SKM-1 treated with dmso at 0.1 percent for 144 hours (cell line): ENCODE measurements around the gene AKR1E2.

ENCODE experiments used
- DNase-seq: peaks from one replicate; lab custom pipeline; 2025; ENCODE audit not compliant: unreplicated experiment; lab: John Stamatoyannopoulos, UW

Gene AKR1E2

DNA sequence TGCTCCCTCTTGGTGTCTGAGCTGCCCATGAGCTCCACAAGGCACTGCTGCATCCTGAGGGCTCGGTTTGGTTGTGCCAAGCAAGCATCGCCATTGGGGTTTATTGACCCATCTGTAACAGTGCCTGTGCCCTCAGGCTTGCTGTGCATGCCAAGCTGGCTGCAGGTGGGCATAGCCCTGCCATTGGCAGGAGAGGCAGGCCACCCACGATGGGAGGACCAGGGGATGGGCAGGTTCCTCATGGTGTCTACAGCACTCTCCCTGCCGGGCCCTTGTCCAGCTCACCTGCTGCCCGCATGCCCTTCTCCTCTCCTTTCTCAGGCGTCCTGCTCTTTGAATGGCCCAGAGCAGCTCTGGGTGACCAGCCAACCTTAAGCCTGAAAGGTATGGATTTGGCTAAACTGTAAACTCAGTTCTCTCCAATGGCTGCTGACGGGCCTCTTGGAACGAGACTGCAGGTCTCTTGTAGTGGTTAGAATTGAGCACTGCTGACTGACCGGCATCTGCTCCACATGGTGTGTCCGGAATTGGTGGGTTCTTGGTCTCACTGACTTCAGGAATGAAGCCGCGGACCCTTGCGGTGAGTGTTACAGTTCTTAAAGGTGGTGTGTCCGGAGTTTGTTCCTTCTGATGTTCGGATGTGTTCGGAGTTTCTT, 17.6 kb downstream of the AKR1E2 start:
- no peak for DNase-seq

- no peak for DNase-seq
These were observed 18.9 kb downstream of the AKR1E2 start for GRCh38 chr10:4844864-4845263.

GRCh38 chr10:4845766-4846165, 19.8 kb downstream of the AKR1E2 start:
- DNase-seq: no peak

GRCh38 chr10:4846775-4847174, 20.8 kb downstream of the AKR1E2 start:
- no peak for DNase-seq

- DNase-seq: no peak
These were observed 21.8 kb downstream of the AKR1E2 start for GRCh38 chr10:4847561-4848355.

DNA sequence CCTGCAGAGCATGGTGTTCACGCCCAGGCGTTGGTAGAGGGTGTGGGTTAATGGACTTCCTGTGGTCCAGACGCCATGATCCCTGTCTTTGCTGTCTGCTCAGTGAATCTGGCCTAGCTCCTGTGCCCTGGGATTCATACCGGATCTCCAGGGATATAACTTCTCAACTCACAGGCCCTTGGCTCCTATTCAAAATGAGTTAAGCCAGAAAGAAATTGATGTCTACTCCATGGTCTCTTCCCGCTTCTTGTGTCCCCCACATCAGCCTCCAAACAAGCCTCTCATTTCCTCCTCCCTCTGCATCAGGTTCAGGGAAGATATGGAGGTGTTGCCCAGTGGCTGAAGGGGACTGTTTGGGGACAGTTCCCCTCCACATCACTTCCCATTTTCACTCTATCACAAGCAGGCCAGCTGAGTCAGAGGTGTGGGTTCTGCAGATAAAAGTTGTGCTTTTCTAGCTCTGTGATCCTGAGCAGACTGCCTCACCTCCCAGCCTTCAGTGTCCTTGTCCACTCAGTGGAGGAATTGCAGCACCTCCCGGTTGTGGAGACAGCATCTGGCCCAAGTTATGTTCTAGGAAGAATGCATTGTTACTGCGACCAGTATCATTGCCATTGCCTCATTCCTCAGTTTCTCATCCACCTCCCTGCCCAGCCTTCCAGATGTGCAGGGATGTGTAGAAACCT, 22.5 kb downstream of the AKR1E2 start:
- DNase-seq: peak; percentile 30

- DNase-seq: no peak
These were observed 23.0 kb downstream of the AKR1E2 start for GRCh38 chr10:4849042-4849402.

- DNase-seq: peak; percentile 54
These were observed 23.7 kb downstream of the AKR1E2 start for GRCh38 chr10:4849555-4850242.

GRCh38 chr10:4850397-4850796, 24.4 kb downstream of the AKR1E2 start:
- no peak for DNase-seq

- no peak for DNase-seq
These were observed 25.2 kb downstream of the AKR1E2 start for GRCh38 chr10:4851176-4851575.

DNA sequence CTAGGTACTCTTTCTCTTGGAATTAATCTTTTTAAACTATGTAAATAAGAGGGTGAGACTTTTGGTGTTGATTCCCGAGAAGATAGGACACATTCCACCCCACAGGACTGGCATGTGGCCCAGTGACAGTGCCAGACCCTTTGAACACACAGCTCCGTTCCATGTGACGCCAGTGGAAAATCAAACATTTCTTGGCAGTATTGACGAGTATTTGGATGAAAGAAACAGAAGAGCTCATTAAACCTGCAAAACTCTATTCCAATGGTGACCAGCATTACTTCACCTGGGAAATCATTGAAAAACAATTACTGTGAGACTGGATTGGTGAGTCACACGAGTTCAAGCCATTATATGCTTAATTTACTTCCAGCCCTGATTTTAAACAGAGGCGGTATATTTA, 25.8 kb downstream of the AKR1E2 start:
- no peak for DNase-seq

- DNase-seq: no peak
These were observed 40.1 kb downstream of the AKR1E2 start for GRCh38 chr10:4865945-4866661.

- no peak for DNase-seq
These were observed 41.1 kb downstream of the AKR1E2 start for GRCh38 chr10:4867109-4867519.

- no peak for DNase-seq
These were observed 41.7 kb downstream of the AKR1E2 start for GRCh38 chr10:4867520-4868356.

GRCh38 chr10:4868357-4868657, 42.3 kb downstream of the AKR1E2 start:
- DNase-seq: no peak

DNA sequence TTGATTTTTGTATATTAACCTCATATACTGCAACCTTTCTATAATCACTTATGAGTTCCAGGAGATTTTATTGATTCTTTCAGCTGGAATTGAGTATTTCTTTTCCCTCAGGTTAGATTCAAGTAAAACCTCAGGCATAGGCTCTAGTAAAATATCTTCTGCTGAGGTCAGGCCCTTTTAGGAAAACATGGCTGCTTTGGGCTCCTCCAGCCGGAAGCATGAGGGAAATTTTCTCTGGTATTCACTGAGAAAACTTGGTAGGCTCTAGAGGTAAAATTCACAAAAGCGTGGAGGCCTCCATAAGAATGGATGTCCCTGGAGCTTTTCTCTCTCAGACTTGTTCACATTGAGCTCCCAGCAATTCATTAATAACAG, 56.7 kb downstream of the AKR1E2 start:
- DNase-seq: no peak

DNA sequence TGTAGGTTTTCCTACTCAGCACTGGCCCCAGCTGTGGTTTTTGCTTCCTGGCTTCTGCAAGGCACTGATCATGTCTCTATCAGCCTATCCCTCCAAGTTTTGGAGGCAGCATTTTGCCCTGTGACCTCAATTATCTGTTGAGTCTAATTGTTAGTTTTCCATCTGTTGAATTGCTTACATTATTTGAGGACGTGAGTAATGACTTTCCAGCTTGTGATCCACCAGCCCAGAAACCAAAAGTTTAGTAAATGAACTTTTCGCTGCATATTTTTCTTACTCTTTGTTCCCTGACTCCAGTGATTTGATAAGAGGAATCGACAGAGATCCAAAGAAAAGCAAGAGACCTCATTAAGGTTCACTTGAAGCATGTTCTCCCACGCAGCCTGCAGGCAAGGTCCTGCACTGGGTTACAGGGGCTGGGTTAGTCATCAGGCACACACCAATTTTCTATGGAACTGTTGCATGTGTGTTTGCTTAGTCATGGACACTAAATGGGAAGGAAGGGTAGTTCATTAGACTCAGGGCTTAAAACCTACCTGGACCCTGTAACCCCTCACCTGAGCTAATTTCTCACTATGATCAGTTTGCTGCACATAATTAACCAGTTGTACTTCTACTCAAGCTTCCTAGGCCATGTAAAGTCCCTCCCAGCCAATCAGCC, 57.2 kb downstream of the AKR1E2 start:
- no peak for DNase-seq

DNA sequence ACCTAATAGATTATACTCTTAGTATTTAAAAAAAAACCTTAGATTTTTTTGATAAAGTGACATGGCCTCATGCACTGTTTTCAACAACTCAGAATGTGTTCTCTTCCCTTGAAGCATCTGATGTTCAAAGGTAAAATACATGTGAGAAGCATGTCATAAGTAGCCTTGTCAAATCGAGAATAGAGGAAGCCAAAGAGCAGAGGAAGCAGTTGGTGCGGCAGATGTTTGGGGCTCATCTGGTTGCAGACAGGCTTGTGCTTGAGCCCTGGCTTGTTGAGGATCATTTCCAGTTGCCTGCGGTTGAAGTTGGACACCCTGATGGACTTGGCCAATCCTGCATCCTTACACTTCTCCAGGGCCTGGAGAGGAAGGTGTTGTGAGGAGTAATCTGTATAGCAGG, 59.2 kb downstream of the AKR1E2 start:
- no peak for DNase-seq

- no peak for DNase-seq
These were observed 61.5 kb downstream of the AKR1E2 start for GRCh38 chr10:4887501-4887900.

- no peak for DNase-seq
These were observed 62.2 kb downstream of the AKR1E2 start for GRCh38 chr10:4888236-4888635.
